Hepatic stellate cell (primary cell): ENCODE data around the gene GRIK1.

ENCODE experiments used
- DNase-seq: peaks from one replicate; pipeline ENCODE4 v3.0.0; 2011; ENCODE audit warnings: low spot score

The GRIK1 gene

DNA sequence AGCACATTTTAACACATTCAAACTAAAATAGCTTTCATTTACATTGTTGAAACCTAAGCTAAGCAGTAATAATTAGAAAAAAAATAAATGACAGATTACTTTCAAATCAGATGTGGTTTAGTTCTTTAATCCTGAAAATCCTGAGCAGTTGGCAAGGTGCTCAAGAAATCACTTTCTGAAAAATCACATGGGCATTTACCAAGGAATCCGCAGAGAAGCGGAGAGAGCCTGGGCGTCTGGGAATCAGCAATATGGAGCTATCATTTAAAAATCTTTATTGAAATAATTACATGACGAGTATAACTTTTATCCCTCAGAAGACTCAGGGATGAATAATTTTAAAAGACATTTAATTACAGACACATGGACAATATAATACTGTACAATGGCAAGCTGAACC lies 30.2 kb downstream of the GRIK1 start:
- DNase-seq, result no peak

DNA sequence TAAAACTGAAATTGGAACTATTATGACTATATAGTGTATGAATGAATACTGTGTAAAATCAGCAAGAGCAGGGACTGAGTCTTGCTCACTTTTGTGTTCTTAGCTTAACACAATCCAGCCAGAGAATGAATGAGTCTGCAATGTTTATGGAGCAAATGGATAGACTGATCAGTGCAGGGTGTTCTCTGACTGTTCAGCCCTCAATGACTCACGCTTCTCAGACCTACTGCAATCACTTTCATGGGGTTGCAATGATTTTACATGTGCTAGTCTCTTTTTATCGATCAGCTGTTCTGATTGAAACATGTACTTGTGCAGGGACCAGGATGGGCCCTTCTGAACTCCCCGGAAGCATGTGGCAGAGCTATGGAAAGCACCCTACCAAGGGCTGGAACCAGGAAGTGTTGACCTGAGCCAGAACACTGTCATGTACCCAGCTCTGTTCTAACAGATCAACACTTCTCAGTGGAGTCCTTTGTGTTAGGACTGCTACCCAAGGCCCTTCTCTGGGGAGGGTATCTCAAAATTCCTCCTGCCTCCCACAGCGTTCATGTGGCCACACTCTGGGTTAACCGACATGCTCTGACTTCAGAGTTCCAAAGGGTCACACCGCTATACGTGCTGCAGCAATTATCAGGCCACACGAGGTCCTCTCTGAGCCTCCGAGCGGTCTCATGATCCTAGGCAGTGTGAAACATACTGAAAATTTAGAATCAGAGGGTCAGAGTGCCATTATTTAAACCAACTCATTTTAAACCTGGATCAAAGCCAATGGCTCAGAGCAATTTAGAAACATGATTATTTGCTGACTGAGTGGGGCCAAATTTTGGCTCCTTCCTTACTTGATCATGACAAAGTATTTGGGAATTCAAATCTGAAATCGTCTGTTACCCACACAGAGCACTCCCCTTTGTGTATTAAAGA lies 35.2 kb downstream of the GRIK1 start:
- DNase-seq, result no peak

DNA sequence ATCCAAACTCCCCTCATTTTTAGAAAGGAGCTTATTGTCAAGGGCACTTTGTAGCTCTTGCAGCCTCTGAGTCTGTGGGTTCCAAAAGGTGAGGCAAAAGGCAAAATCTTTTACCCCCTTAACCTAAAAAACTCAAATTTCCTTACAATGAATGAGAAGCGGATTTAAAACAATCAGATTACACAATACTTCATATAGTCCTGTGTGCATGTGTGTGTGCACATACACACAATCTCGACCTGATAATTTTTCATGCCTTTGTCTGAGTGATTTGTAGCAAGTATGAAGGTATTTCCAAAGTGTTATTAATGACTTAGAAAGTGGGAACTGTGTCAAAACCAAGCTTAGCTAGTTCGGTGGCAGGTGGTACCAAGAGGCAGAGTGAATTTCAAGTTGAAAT lies 42.9 kb downstream of the GRIK1 start:
- no peak for DNase-seq

DNA sequence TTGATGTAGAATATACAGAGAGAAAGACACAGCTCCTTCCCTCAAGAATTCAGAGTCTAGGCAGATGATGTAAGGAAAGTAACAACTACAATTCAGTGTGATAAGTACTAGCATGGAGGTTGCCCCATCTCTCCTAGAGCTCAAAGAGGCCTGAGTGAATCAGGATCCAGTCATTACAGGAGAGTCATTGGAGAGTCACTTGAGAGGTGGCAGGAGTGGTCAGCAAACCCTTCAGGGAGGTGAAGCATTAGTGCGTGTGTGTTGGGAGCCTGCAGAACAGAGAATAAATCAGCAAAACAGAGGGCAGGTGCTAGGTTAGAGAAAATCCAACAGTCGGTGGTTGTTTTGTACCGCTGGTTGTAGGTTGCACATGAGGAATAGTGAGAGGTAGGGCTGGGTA lies 46.1 kb downstream of the GRIK1 start:
- DNase-seq, result no peak

DNA sequence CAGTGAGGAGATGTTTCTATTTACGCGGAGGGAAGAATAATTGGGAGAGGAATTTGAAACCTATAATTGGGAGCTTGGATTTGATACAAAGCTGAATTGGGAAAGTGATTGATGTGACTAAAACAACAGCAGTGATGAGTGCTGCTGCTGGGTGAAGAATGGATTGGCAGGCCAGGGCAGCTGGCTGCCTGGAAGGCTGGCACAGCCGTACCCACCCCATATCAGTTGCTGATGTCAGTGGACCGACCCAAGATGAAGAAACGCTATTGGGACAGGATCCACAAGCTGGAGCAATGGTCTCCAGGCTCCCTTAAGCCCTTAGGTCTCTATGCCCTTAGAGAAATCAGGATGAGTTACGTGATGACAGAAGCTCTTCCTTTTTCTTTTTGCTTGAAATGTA lies 47.4 kb downstream of the GRIK1 start:
- DNase-seq, result no peak

DNA sequence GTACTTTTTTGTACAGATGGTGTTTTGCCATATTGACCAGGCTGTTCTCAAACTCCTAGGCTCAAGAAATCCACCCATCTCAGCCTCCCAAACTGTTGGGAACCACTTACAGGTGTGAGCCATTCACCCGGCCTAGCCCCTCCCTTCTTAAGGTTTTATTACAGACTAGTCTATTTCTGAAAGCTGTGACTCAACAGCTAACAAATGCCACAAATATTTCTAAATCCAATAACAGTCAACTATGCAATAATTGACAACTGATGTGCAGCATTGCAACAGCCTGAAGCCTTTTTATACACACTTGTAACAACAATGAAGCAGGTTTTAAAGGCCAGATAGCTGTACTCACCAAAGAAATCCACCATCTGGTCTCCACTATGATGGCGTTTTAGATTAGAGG lies 51.4 kb downstream of the GRIK1 start:
- DNase-seq, result no peak

DNA sequence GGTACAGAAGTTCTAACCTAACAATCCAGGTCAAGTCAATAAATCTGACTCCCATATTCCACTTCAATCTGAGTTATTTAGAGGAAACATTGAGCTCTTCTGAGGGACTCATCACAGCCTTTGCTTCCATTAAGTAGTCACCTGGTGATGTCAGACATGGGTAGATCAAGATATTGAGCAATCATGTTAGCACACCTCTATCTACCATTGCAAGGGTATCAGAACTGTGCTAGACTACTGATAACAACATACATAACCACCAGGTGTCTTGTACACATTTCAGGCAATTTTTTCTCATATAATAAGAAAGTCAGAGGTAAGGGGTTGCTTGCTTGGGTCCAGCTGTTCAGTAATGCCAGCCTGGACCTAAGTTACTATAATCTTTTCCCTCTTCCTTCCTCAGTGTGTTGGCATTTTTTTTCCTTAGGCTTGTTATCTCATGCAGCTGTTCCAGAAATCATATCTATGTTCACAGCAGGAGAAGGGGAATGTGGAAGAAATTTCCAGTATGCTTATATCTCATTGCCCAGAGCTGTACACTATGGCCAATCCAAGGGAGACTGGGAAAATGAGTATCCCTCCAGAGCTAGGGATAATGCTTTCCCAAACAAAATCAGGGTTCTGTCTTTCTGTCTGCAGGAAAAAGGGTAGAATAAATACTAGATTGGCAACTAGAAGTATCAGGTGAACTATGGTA lies 52.3 kb downstream of the GRIK1 start:
- no peak for DNase-seq

DNA sequence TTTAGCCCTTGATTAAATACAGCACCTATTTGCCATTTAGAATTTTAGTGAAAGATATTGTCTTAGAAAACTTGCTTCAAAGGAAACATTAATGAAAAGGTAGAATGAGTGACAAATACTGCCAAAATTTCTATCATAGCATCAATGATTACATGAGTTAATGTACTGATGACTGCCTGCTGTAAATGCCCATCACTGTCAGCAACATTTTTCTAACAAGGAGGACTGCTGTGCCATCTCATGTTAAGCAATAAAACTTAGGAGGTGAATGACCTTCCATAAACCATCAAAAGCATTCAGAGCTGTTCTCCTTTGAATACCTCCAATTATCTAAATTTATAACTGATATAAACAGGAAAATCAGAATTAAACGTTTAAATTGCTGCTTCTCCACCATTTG lies 54.3 kb downstream of the GRIK1 start:
- no peak for DNase-seq

DNA sequence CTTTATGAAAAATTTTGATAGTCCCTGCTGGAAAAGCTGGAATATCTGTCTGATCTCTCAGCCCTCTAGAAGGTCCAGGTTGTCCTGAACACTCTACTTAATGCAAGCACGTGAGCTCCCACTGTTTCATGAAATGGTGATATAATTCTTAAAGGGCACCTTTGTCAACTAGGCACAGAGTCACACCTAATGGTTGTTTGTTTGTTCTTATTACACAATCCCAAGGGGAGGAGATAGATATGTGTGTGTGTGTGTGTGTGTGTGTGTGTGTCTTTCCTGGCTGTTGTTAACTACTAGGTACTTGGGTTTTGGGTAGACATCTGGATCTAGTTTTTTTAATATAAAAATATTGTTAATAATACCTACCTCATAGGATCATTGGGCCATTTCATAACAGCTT lies 63.9 kb downstream of the GRIK1 start:
- DNase-seq, result no peak

DNA sequence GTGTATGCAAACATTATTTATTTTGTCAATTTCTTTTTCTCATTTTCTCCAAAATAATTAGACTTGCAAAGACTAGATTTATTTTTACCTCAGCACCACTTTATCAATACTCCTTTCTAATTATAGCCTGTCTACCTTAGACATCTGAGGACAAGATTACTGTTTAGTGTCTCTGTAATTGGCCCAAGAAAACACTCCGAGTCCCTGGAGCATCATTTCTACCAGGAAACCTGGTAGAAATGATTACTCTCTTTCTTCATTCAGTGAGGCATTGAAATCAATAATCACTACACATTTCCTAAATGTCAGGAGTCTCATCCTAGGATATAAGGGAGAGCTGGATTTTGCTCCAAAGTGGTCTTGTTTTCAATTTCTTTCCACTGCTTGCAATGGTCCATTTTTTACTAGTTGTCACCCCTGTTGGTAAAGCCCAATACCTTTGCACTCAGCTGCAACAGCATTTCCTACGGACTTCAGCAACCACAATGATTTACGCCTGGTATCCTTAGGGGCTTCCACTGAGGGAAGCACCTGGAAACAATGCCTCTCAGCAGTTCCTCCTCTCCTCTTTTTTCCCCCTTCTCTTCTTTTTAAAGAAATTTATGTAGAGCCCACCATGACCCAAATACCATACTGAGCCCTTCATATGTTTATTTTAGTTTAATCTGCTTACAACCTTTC lies 64.6 kb downstream of the GRIK1 start:
- no peak for DNase-seq

DNA sequence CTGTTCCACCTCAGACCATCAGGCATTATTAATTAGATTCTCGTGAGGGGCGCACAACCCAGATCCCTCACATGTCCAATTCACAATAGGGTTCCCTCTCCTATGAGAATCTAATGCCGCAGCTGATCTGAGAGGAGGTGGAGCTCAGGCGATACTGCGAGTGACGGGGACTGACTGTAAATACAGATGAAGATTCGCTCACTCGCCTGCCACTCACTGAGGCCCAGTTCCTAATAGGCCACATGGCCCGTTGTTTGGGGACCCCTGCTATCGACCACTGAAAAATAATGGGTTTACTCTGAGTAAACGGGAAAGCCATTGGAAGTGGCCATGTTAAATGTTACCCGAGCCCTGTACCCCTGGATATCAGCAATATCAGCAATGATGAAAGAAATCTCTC lies 65.9 kb downstream of the GRIK1 start:
- DNase-seq, result no peak

DNA sequence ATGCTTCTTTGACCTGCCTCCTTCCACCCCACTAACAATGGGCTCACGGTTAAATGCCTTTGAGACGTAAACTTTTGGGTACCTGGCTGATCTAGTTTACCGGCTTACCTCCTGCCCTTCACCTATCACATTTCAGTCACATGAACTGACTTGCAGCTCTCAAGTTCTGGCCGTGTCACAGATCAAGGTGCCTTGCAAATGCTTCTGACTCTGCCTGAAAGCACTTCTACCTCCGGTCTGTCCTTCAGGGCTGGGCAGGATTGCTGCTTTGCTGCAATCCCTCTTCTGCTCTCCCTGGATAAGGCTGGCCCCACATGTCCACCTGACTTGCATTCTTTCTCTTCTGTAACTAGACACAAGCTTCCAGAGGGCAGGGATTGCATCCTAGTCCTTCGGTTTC lies 69.0 kb downstream of the GRIK1 start:
- DNase-seq, result no peak

DNA sequence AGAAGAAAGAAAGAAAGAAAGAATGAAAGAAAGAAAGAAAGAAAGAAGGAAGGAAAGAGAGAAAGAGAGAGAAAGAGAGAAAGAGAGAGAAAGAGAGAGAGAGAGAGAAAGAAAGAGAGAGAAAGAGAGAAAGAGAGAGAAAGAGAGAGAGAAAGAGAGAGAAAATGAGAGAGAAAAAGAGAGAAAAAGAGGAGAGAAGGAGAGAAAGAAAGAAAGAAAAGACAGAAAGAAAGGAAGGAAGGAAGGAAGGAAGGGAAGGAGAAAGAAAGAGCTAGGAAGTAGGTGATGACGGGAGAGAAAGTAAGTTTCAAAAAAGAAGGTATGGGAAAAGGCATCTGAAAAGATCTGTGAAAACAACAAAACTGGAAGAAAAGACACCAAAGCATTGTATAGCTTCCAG lies 72.0 kb downstream of the GRIK1 start:
- no peak for DNase-seq

DNA sequence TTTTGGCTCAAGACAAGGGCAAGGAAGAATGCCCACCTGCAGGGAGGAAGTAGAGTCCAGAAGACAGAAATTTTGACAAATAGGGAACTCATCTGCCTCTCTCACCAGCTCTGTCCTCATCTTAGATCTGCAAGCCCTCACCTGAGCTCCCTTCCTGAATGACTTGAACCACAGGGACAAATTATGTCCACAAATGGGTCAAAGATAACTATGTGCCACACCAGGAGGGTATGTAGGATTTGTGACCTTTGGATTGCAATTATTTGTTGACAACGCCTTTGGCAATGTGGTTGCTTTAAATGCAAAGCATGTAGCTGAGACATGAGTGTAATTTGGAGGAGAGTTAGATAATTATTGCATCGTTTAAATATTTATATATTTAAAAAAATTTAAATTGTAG lies 79.5 kb downstream of the GRIK1 start:
- no peak for DNase-seq

DNA sequence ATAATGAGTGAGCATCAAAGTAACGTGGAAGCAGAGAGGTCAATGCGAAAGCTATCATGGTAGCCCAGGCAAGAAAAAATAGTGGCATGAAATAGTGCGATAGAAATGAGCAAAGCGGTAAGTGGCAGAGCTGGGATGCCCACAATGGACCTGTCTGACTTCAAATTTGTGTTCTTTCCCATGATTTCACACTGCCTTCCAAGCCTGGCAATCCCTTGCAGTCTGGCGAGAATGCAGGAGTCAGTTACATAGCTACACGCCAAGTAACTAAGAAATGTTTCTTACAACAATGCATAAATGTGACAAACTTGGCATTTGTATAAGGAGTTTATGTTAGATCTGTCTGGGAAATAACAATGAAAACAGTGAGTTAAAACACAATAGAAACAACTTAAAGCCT lies 82.6 kb downstream of the GRIK1 start:
- DNase-seq, result no peak

DNA sequence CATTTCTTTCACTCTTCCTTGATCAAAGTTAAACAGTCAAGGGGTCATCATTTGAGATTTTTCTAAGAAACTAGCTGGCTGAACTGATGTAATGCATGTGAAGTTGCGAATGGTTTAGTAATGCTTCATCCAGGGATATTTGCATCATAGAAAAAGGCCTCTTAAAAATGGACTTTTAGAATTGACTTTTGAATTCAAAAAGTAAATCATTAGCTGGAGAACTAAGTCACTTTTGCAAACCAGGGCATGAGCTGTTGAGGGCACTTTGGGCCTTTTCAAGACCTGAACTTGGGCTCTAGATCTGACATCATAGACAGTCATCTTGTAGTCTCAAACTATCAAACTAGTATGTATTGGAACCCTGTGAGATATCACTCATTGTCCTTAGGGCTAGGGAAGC lies 85.0 kb downstream of the GRIK1 start:
- DNase-seq, result no peak

DNA sequence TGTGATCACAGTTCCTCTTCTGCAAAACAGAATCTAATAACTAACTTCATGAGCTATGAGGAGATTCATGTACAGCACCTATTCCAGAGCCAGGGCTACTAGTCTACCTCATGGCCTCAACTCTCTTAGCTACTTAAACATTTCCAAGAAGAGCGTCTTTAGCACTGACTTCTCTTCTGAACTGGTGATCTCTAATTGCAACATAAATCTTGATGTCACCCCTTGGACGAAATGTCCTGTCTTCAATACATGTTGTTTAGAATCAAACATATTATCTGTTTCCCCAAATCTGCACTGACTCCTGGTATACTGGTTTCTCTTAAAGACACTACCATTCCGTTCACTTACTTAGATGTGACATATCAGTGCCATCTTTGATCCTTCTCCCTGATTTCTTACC lies 88.2 kb downstream of the GRIK1 start:
- no peak for DNase-seq

DNA sequence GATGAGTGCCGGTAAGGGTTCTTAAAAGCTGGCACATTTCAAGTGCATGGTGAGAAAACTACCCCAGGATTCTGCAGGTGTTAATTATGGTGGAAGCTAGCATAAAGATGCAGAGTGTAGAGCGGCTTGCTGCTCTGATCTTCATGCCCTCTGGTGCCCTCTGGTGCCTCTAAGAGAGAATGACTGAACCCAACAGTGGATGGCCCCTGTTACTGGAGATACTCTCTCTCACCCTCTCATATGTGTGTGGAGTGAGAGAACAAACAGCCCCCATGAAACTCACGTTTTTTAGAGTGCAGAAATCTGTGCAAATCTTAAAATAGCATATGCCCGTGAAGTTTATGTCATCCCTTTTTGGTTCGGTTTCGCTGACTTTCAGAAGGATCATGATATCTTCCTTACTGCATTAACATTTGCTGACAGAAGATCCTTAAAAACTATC lies 90.0 kb downstream of the GRIK1 start:
- peak; percentile 23 for DNase-seq

DNA sequence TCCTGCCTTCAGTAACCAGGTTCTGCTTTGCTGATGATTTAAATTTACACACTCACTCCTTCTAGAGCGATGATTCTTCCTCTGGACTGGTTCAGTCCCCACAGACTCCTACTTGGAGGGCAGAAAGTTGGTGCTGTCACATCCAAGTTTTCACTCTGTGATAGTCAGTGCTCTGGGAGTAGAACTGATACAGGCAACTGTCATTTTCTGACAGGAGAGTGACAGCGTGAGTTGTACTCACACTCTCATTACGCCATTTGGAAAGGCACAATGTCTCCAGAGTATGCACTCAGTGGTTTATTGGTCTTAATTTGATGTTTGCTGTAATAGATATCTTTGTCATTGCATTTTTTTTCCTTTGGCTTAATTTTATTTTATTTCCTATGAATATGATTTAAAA lies 96.0 kb downstream of the GRIK1 start:
- no peak for DNase-seq

DNA sequence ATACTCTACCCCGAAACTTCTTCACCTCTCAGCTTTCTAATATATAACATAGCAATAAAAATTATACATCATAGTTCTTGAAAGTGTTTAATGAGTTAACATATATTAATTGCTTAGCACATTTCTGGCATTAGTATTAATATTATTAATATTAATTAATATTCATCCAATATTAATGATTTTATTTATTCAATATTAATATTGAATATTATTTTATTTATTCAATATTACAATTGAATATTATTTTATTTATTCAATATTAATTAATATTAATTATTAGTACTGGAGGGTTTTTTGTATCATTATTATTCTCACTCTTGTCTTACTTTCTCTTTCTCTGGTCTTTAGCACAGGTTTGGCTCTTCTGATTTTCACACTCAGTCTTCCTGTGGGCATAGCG lies 105.2 kb downstream of the GRIK1 start:
- no peak for DNase-seq

DNA sequence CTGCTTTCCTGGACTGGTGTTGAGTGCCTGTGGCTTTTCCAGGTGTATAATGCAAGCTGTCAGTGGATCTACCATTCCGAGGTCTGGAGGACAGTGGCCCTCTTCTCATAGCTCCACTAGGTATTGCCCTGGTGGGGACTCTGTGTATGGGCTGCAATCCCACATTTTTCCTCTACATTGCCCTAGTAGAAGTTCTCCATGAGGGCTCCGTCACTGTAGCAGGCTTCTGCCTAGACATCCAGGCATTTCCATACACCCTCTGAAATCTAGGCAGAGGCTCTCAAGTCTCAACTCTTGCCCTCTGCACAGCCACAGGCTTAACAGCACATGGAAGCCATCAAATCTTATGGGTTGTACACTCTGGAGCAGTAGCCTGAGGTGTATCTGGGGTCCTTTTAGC lies 107.6 kb downstream of the GRIK1 start:
- DNase-seq, result no peak

DNA sequence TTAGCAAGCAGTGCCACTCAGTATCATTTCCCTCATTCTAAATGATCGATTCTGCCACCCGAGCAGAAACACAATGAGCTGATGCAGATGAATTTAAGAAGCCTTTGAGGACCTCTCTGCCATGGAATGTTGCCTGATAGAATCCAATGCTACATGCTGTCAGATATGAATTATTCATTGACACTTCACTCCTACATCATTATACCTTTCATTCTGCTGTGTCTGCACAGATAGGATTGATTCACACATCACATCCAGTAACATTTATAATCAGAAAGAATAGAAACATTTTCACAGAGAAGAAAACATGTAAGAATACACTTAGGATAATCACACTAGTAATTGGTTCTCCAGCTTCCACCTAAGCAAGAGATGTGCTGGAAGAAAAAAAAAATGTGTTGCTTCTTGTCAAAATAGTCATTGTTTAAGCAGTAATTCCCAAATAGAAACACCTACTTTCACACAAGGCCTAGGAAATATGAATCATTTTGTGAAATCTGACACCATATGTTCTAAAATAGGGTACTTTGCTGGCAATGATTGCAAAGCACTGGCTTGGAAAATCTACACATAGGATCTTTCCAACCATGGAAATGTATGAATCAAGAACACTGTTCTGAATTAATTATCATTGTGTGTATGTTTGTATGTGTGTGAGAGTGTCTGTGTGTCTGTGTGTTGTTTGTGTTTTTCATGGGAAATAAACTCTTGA lies 110.1 kb downstream of the GRIK1 start:
- DNase-seq, result no peak
